ENCODE results near the gene CXCL3.

CXCL3 gene

DNA sequence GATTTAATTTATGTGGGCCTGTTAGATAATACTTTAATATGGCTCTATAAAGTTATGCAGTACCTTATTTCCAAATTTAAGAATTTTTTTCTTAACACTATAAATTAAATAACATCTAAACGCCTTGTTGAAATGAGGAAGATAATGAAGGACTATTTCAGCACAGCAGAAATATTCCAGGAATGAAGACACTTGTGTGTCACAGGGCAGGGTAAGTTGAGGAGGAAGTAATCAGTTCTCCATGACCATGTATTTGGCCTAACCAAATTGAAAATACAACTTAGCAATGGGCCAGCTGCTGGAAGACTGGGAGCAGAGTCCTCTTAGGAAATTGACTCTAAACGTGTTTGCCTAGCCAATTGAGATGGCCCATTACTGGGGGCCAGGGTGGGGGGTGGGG lies 16.9 kb downstream of the CXCL3 start:
- no peak for DNase-seq

DNA sequence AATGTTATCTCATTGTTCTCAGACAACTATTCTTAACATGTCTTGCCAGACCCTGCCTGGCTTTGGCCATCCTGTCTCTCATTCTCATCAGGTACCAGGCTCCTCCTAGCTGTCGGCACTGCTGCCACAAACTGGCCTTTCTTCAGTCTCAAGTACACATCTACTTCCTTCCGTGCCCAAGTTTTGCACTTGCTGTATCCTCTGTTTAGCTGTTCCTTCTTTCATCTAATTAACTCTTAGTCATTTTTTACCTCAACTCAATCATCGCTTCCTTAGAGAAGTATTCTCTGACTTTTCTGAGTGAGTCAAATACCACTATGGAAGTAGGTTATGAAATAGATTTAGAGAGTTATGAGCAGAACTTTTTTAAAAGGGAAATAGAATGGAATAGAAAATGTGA lies 19.7 kb downstream of the CXCL3 start:
- H3K27me3 ChIP-seq (ENCODE audit: insufficient read depth, low read depth, severe bottlenecking): no peaks in the 10 kb centered on the region
- no peaks in the 10 kb centered on the region for H3K36me3 ChIP-seq
- TF ChIP-seq, protein P1, sequence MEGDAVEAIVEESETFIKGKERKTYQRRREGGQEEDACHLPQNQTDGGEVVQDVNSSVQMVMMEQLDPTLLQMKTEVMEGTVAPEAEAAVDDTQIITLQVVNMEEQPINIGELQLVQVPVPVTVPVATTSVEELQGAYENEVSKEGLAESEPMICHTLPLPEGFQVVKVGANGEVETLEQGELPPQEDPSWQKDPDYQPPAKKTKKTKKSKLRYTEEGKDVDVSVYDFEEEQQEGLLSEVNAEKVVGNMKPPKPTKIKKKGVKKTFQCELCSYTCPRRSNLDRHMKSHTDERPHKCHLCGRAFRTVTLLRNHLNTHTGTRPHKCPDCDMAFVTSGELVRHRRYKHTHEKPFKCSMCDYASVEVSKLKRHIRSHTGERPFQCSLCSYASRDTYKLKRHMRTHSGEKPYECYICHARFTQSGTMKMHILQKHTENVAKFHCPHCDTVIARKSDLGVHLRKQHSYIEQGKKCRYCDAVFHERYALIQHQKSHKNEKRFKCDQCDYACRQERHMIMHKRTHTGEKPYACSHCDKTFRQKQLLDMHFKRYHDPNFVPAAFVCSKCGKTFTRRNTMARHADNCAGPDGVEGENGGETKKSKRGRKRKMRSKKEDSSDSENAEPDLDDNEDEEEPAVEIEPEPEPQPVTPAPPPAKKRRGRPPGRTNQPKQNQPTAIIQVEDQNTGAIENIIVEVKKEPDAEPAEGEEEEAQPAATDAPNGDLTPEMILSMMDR (IDR thresholded peaks at IDR 0.05; ENCODE audit: low read depth, low read length): no peak
- no peak overlapping the region for H3K4me3 ChIP-seq (ENCODE audit: low read depth, low read length)
- no peak for DNase-seq
- no peak overlapping the region for H3K27ac ChIP-seq
- no peaks in the 10 kb centered on the region for H3K9me3 ChIP-seq (ENCODE audit: severe bottlenecking)

More for the DNA sequence above, 16.9 kb downstream of the CXCL3 start:
- Histone ChIP-seq H3K4me3 (ENCODE audit: low read depth, low read length) (no peak overlapping the region), H3K36me3 (no peaks in the 10 kb centered on the region), H3K27ac (no peak overlapping the region), H3K9me3 (ENCODE audit: severe bottlenecking) (no peaks in the 10 kb centered on the region), H3K27me3 (ENCODE audit: insufficient read depth, low read depth, severe bottlenecking) (no peaks in the 10 kb centered on the region)
- TF ChIP-seq, protein P1 (IDR thresholded peaks at IDR 0.05; ENCODE audit: low read depth, low read length): no peak

DNA sequence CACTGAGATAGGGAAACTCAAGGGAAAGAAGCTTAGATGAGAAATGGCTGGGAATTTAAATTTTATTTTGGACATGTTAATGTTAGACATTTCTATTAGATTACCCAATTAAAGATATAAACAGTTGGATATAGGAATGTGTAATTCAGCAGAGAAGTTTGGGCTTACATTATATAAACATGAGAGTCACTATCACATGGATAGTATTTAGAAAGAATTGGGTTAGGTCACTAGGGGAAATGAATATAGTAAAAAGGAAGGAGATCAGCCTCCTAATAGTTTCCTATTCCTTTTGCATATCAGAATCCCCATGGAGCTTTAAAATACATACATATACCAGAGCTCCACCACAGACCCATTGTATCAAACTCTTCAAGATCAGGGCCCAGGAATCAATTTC lies 20.4 kb downstream of the CXCL3 start:
- Histone ChIP-seq H3K4me3 (ENCODE audit: low read depth, low read length) (no peak overlapping the region), H3K36me3 (no peaks in the 10 kb centered on the region), H3K9me3 (ENCODE audit: severe bottlenecking) (no peaks in the 10 kb centered on the region), H3K27me3 (ENCODE audit: insufficient read depth, low read depth, severe bottlenecking) (no peaks in the 10 kb centered on the region), H3K27ac (no peak overlapping the region)
- TF ChIP-seq, protein P1 (IDR thresholded peaks at IDR 0.05; ENCODE audit: low read depth, low read length): no peak
- DNase-seq: no peak

DNA sequence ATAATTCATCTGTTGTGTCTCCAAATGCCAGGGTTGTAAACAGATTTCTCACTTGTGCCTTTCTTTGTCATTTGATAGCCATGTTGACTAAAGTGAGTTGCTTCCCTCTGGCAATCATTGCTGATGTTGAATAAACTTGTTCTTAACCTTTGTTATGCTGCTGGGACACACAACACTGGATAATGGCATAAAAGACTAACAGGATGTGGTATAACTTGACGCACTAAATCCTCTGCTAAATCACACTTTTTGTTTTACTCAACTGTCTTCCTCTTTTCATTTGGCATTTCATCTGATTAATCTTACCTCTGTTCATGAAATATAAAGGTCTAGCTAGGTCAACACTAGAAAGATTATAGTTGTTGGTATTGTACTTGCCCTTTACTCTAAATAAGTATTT lies 22.4 kb downstream of the CXCL3 start:
- TF ChIP-seq, protein P1 (IDR thresholded peaks at IDR 0.05; ENCODE audit: low read depth, low read length): no peak
- no peaks in the 10 kb centered on the region for H3K36me3 ChIP-seq
- no peak for DNase-seq
- H3K4me3 ChIP-seq (ENCODE audit: low read depth, low read length): no peak overlapping the region
- H3K9me3 ChIP-seq (ENCODE audit: severe bottlenecking): no peaks in the 10 kb centered on the region
- H3K27ac ChIP-seq: no peak overlapping the region
- H3K27me3 ChIP-seq (ENCODE audit: insufficient read depth, low read depth, severe bottlenecking): no peaks in the 10 kb centered on the region

DNA sequence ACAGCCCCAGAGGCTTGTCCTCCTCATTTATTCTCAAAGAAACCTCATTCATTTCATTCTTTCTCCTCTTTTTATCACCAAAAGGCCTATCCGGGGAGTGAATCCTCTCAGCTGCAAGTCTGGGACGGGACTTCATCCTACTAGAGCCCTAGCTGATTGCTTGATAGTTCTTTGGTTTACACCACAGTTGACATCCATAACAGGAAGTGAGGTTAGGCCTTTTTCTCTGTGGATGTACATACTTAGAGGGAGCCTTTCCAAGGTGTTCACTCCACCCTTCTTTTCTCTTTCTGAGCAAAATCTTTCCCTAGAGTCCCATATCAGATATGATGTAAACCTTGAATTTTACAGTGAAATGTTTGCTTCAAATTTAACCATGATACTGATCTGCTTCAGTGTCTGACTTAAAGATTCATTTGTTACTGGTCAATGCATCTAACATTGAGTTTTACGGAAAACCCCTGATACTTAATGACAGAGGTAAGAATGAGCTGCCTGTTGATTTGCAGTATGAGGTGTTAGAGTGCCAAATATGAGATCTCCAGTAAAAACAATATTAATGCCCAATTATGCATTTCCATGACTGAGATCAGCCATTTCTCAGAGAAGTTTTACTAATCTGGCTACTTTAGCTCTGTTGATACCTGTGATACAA lies 23.2 kb downstream of the CXCL3 start:
- H3K36me3 ChIP-seq: no peaks in the 10 kb centered on the region
- H3K27me3 ChIP-seq (ENCODE audit: insufficient read depth, low read depth, severe bottlenecking): no peaks in the 10 kb centered on the region
- no peaks in the 10 kb centered on the region for H3K9me3 ChIP-seq (ENCODE audit: severe bottlenecking)
- DNase-seq: no peak
- TF ChIP-seq, protein P1 (IDR thresholded peaks at IDR 0.05; ENCODE audit: low read depth, low read length): no peak
- H3K4me3 ChIP-seq (ENCODE audit: low read depth, low read length): no peak overlapping the region
- H3K27ac ChIP-seq: no peak overlapping the region

DNA sequence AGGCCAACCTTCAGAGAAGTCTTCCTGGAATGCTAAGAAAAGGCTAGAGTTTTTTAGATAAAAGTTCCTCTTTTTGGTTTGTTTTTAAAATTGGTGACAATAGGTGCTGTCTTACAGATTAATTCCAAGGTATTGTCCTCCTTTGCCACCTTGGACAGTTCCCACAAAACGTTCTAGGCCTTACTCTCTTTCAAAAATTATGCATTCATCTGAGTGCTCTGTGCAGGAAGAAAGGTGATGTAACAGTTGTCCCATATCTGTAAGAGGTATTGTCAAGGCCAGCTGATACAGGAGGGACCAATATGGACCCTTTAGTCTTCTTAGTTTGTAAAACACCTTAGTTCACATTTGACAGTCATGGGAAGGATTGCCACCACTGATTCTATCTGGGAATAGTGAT lies 24.2 kb downstream of the CXCL3 start:
- TF ChIP-seq, protein P1 (IDR thresholded peaks at IDR 0.05; ENCODE audit: low read depth, low read length): no peak
- no peaks in the 10 kb centered on the region for H3K27me3 ChIP-seq (ENCODE audit: insufficient read depth, low read depth, severe bottlenecking)

More for the DNA sequence above, 24.2 kb downstream of the CXCL3 start:
- DNase-seq: no peak
- Histone ChIP-seq H3K27ac (no peak overlapping the region), H3K9me3 (ENCODE audit: severe bottlenecking) (no peaks in the 10 kb centered on the region), H3K36me3 (no peaks in the 10 kb centered on the region), H3K4me3 (ENCODE audit: low read depth, low read length) (no peak overlapping the region)
